HepG2 (cell line): Measurements from ENCODE around the gene SMOC1.

ENCODE experiments used
- IKZF1 ChIP-seq: fragments of 450-650 bp; IDR thresholded peaks from 2 replicates; pipeline ENCODE4 v1.7.1; 2016
- JUN ChIP-seq: sonication (generic); formaldehyde crosslinking; IDR thresholded peaks from 2 replicates; pipeline ENCODE4 v1.4.0; 2020; ENCODE audit warnings: mild to moderate bottlenecking, missing genetic modification reagents
- NR2C2 ChIP-seq: sonication (generic); formaldehyde crosslinking; IDR thresholded peaks from 2 replicates; pipeline ENCODE4 v1.4.0; 2020; ENCODE audit warnings: missing genetic modification reagents, mild to moderate bottlenecking, moderate library complexity, borderline replicate concordance
- TF ChIP-seq, protein P1 (sequence below): sonication (generic); formaldehyde crosslinking; IDR thresholded peaks from 2 replicates; pipeline ENCODE4 v1.5.0; 2020; ENCODE audit warnings: mild to moderate bottlenecking, missing genetic modification reagents, moderate library complexity

DNA sequence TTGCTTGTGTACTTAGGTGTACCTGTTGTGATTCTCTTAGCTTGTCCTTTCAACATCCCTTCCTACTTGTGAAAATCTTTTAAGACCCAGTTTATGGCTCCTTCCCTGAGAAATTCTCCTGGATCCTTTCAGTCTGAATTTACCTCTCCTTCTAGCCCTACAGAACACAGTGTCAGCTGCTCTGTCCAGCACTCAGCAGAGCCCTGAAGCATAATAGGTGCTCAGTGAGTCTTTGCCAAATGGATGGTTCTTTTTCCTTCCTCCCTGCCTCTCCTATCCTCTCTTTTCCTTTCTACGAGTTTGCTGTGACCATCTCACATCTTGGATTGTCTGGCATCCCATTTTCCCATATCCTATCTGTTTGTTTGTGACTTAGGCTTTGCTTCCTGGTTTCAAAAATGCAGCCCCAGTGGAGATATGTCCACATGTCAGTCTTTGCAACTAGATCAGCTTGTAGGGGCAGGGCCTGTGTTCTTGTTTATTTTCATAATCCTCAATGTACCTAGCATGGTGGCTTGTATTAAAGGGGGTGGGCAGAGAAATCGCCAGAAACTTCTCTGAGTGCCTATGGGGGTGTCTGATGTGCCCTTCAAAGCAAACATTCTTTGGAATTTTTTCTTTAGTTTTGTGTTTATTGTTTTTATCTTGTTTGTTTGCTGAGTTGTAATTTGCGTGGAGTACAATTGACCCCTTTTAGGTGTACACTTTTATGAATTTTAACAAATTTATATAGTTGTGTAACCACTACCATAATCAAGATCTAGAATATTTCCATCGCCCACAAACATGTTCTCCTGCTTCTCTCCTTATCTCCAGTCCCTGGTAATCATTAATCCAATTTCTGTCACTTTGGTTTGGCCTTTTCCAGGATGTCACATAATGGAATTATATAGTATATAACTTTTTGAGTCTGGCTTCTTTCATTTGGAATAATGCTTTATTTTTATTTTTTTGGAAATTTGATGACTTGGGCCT is 62.8 kb downstream of the SMOC1 start:
- no peak for TF ChIP-seq IKZF1
- no peak for TF ChIP-seq NR2C2 (CRISPR knock-in tag)
- no peak for TF ChIP-seq JUN
- TF ChIP-seq, protein P1, sequence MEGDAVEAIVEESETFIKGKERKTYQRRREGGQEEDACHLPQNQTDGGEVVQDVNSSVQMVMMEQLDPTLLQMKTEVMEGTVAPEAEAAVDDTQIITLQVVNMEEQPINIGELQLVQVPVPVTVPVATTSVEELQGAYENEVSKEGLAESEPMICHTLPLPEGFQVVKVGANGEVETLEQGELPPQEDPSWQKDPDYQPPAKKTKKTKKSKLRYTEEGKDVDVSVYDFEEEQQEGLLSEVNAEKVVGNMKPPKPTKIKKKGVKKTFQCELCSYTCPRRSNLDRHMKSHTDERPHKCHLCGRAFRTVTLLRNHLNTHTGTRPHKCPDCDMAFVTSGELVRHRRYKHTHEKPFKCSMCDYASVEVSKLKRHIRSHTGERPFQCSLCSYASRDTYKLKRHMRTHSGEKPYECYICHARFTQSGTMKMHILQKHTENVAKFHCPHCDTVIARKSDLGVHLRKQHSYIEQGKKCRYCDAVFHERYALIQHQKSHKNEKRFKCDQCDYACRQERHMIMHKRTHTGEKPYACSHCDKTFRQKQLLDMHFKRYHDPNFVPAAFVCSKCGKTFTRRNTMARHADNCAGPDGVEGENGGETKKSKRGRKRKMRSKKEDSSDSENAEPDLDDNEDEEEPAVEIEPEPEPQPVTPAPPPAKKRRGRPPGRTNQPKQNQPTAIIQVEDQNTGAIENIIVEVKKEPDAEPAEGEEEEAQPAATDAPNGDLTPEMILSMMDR (CRISPR knock-in tag) = no peak
